Measurements from ENCODE around the gene PIGR. TPM values are rescaled to one million over a fixed set of nuclear protein-coding genes. Genes with fewer than 3 reads are reported as not detected.

The PIGR gene
- total RNA-seq, 1 experiment from 2014 or later = not detected

- H2BK20ac ChIP-seq (ENCODE audit: low read depth, low read length, poor library complexity, severe bottlenecking) = no peak overlapping the region
- no peak overlapping the region for H3K18ac ChIP-seq (ENCODE audit: insufficient read length, low read depth, low read length)
- no peak overlapping the region for H3K27ac ChIP-seq (ENCODE audit: insufficient read length, low read depth, low read length)
- no peak overlapping the region for H3K56ac ChIP-seq (ENCODE audit: insufficient read length, low read depth, low read length)
- no peak overlapping the region for H3K23ac ChIP-seq (ENCODE audit: insufficient read length, low read depth, low read length)
- H2BK12ac ChIP-seq (ENCODE audit: insufficient read length, low read depth, low read length) = no peak overlapping the region
- no peak overlapping the region for H2BK5ac ChIP-seq (ENCODE audit: insufficient read length, low read length)
- DNase-seq = no peak
- no peak for TF ChIP-seq CTCF (conservative IDR thresholded peaks at IDR 0.05)
- no peaks in the 10 kb centered on the region for H3K9me3 ChIP-seq (ENCODE audit: control insufficient read depth, low read depth, low read length)
- H3K14ac ChIP-seq (ENCODE audit: insufficient read depth, low read length) = no peak overlapping the region
- no CpG with 5 or more reads among the region's 2 CpGs for WGBS (ENCODE audit: extremely low coverage, insufficient read length, low lambda C conversion rate)
- H3K27me3 Mint-ChIP-seq (ENCODE audit: low read depth) = peaks cover 53% of the 10 kb centered on the region
- no peak overlapping the region for H3K4ac ChIP-seq (ENCODE audit: low read depth, low read length)
- H2BK120ac ChIP-seq (ENCODE audit: low read depth, low read length, poor library complexity, severe bottlenecking) = no peak overlapping the region
- no peaks in the 10 kb centered on the region; a peak in 1 of 7 replicates for H3K36me3 Mint-ChIP-seq (ENCODE audit: insufficient read depth in 1 of 3, low read depth in 3 of 3)
- no peaks in the 10 kb centered on the region for H3K79me1 ChIP-seq (ENCODE audit: insufficient read depth, low read depth, low read length, poor library complexity, severe bottlenecking)
- H4K20me1 ChIP-seq (ENCODE audit: control insufficient read depth, insufficient read depth, insufficient read length) = no peaks in the 10 kb centered on the region
- peaks cover 7% of the 10 kb centered on the region; the same call in 1 of the 2 replicates for H3K27me3 ChIP-seq (ENCODE audit: insufficient read depth, low read length)
- no peak overlapping the region for H3K4me2 ChIP-seq (ENCODE audit: insufficient read depth, insufficient read length, low read length)
- H3T11ph ChIP-seq (ENCODE audit: low read length) = no peak overlapping the region
- H3K4me1 ChIP-seq (ENCODE audit: insufficient read depth, low read length) = 0 out of 2 replicates have a peak, but pooled peaks cover under 1% of the 10 kb centered on the region
- no peaks in the 10 kb centered on the region for H3K9me3 Mint-ChIP-seq
- H3K79me2 ChIP-seq (ENCODE audit: insufficient read depth, low read length) = no peaks in the 10 kb centered on the region
- H3K23me2 ChIP-seq (ENCODE audit: insufficient read length, low read depth, low read length, poor library complexity, severe bottlenecking) = no peaks in the 10 kb centered on the region
- no peak overlapping the region for H3K4me3 Mint-ChIP-seq
- no peak overlapping the region for H3K9ac ChIP-seq (ENCODE audit: extremely low read depth, insufficient read length, low read length)
- no peak overlapping the region for H3K27ac Mint-ChIP-seq
- peaks cover 3 to 14% of the 10 kb centered on the region in 2 experiments for H3K4me1 Mint-ChIP-seq
- H4K91ac ChIP-seq (ENCODE audit: insufficient read length, low read depth, low read length) = no peak overlapping the region
- no peak overlapping the region for H4K5ac ChIP-seq (ENCODE audit: insufficient read length, low read depth, low read length)
- H2BK15ac ChIP-seq (ENCODE audit: low read depth, low read length) = no peak overlapping the region
- H2AK5ac ChIP-seq (ENCODE audit: insufficient read length, low read length) = no peak overlapping the region
- H4K8ac ChIP-seq (replicated peaks; ENCODE audit: insufficient read length, low read depth, low read length) = no peak overlapping the region
- no peak overlapping the region for H2AFZ ChIP-seq (ENCODE audit: low read length)
Observed at GRCh38 chr1:206903687-206904086, 42.6 kb downstream of the PIGR start.

All from H9 (cell line).